Vagina (tissue), 2 donors: ENCODE data around the gene GNG13.

Source experiments
- POLR2AphosphoS5 ChIP-seq, 2 donors: sonication (generic); formaldehyde crosslinking; IDR thresholded peaks; one replicate each; pipeline ENCODE4 v1.9.0; 2017; ENCODE audit warnings: antibody characterized with exemption in 2 of 2, mild to moderate bottlenecking in 2 of 2, low read depth in 1 of 2; ENCODE audit not compliant: insufficient read depth in 1 of 2
- TF ChIP-seq, protein P1 (sequence below), 3 experiments: fragments of 450-650 bp in 2 of 3; fragments of 200-600 bp in 1 of 3; sonication (generic) in 1 of 3; IDR thresholded peaks; one replicate each; pipeline ENCODE4 v1.5.1; 2017 to 2019; ENCODE audit warnings: antibody characterized with exemption in 3 of 3, mild to moderate bottlenecking in 2 of 3, moderate library complexity in 2 of 3

GRCh38 chr16:845351-845745 is 44.8 kb upstream of the GNG13 start:
- no peak for TF ChIP-seq POLR2AphosphoS5 (IDR thresholded peaks at IDR 0.05; ENCODE audit: insufficient read depth in 1 of 2, low read depth in 1 of 2)
- TF ChIP-seq, protein P1, sequence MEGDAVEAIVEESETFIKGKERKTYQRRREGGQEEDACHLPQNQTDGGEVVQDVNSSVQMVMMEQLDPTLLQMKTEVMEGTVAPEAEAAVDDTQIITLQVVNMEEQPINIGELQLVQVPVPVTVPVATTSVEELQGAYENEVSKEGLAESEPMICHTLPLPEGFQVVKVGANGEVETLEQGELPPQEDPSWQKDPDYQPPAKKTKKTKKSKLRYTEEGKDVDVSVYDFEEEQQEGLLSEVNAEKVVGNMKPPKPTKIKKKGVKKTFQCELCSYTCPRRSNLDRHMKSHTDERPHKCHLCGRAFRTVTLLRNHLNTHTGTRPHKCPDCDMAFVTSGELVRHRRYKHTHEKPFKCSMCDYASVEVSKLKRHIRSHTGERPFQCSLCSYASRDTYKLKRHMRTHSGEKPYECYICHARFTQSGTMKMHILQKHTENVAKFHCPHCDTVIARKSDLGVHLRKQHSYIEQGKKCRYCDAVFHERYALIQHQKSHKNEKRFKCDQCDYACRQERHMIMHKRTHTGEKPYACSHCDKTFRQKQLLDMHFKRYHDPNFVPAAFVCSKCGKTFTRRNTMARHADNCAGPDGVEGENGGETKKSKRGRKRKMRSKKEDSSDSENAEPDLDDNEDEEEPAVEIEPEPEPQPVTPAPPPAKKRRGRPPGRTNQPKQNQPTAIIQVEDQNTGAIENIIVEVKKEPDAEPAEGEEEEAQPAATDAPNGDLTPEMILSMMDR (IDR thresholded peaks at IDR 0.05): no peak
